GM21786 (cell line): Measurements from ENCODE around the gene TMEM62.

Experiments used
- ATAC-seq: cut with Tn5 transposase; IDR thresholded peaks from one replicate; pipeline ENCODE4 v1.9.1; 2021; ENCODE audit not compliant: unreplicated experiment

The TMEM62 gene

DNA sequence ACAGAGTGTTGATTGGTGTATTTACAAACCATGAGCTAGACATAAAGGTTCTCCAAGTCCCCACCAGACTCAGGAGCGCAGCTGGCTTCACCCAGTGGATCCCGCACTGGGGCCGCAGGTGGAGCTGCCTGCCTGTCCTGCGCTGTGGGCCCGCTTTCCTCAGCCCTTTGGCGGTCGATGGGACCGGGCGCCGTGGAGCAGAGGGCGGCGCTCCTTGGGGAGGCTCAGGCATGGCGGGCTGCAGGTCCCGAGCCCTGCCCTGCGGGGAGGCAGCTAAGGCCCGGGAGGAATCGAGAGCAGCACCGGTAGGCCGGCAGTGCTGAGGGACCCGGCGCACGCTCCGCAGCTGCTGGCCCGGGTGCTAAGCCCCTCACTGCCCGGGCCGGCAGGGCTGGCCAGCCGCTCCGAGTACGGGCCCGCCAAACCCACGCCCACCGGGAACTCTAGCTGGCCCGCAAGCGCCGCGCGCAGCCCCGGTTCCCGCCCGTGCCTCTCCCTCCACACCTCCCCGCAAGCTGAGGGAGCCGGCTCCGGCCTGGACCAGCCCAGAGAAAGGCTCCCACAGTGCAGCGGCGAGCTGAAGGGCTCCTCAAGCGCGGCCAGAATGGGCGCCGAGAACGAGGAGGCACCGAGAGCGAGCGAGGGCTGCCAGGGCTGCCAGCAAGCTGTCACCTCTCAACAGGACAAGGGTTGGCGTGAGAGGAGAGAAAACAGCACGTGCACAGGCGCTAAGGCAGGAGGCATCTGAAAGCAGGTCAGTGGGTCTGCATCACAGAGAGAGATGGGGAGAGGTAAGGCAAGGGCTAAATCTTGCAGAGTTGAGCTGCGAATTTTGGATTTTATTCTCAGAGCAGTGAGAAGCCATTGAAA lies 93.3 kb downstream of the TMEM62 start:
- no peak for ATAC-seq

DNA sequence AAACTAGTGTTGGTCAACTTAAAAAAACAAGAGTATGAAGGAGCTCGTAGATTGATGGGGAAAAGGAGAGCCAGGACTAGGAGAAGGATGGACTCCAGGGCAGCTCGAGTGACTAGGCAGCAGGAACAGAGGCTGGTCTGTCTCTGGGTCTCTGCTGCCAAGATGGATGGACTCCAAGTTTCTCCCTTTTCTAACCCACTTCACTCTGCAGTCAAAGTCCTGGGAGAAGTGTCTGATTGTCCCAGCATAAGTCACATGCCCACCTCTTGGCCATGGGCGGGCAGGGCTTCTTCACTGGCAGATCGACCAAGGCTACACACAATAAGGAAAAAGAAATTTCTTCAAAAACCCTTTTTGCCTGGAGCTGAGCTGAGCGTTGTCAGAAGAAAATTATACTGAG lies 96.6 kb downstream of the TMEM62 start:
- ATAC-seq = no peak

- no peak for ATAC-seq
These were observed 97.3 kb downstream of the TMEM62 start for GRCh38 chr15:43230640-43231115.

DNA sequence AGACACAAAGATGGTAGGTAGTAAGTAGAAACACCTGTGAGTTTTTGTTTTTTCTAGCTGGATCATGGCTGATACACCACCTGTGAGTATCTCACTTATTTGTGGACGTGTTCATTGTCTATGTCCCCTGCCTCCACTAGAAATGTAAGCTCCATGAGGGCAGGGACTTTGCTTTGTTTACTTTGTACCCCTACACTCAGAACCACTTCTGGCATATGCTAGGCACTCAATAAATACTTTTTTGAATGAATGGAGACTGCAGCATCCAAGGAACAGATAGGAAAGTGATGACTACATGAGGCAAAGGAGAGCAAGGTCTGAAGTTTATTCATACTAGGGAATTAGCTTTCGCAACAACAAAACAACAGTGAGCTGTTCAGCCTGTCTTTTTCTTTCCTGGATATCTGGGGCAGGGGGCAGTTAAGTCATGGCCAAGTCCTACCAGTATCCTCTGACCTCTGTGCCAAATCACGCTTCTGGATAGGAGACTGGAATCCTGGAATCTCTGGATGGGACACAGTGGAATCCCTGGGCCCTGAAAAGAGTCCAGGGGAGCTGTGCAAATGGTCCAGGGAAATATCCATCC lies 99.0 kb downstream of the TMEM62 start:
- no peak for ATAC-seq
